Prostate gland (tissue), 2 donors: Measurements from ENCODE around the gene ZNF143.

Experiments used
- CTCF ChIP-seq, 4 experiments: fragments of 200-600 bp in 2 of 4; fragments of 450-650 bp in 2 of 4; sonication (generic) in 2 of 4; IDR thresholded peaks; 1 replicate in 3 of 4; 2 replicates in 1 of 4; pipeline ENCODE4 v1.5.1; 2016 to 2019; ENCODE audit warnings: antibody characterized with exemption in 4 of 4, mild to moderate bottlenecking in 2 of 4, moderate library complexity in 2 of 4
- POLR2AphosphoS5 ChIP-seq: sonication (generic); formaldehyde crosslinking; IDR thresholded peaks from one replicate; pipeline ENCODE4 v1.6.1; 2017; ENCODE audit warnings: antibody characterized with exemption

GRCh38 chr11:9524001-9524400, 63.2 kb downstream of the ZNF143 start:
- no peak for TF ChIP-seq CTCF (IDR thresholded peaks at IDR 0.05)
- no peak for TF ChIP-seq POLR2AphosphoS5
